Fibroblast of lung (primary cell): Measurements from ENCODE around the gene USP4.

Experiments used
- EZH2 ChIP-seq: IDR thresholded peaks from 2 replicates; pipeline ENCODE4 v1.5.1; 2012; ENCODE audit warnings: low read length, control low read depth, mild to moderate bottlenecking; ENCODE audit errors: missing control alignments
- TF ChIP-seq, protein P1 (sequence below), 2 donors: IDR thresholded peaks in 1 of 2; conservative IDR thresholded peaks in 1 of 2; 1 replicate in 1 of 2; 2 replicates in 1 of 2; pipeline ENCODE4 v1.5.1; 2011 to 2012; ENCODE audit warnings: low read length in 2 of 2, control low read depth in 1 of 2, inconsistent platforms in 1 of 2, low read depth in 1 of 2, mild to moderate bottlenecking in 1 of 2

DNA sequence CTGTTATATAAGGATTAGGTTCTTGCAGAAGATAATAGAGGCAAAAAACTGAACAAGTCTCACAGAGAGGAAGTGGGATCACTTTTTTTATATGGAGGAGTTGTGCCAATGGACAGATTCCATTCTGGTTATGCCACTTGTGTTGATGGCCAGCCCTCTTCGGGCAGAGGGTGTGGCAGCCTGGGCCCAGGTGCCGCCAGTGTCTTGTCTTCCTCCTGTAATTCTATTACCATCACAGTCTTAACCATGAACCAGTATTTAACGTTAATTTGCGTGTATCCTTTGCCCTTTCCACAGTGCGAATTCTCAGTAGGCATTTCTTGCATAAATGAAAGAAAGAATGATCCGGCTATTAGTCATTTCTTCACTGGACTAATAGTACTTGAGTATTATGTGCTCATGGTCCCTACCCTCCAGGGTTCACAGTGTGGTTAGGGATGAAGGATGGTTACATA, 7.0 kb upstream of the USP4 start:
- TF ChIP-seq, protein P1, sequence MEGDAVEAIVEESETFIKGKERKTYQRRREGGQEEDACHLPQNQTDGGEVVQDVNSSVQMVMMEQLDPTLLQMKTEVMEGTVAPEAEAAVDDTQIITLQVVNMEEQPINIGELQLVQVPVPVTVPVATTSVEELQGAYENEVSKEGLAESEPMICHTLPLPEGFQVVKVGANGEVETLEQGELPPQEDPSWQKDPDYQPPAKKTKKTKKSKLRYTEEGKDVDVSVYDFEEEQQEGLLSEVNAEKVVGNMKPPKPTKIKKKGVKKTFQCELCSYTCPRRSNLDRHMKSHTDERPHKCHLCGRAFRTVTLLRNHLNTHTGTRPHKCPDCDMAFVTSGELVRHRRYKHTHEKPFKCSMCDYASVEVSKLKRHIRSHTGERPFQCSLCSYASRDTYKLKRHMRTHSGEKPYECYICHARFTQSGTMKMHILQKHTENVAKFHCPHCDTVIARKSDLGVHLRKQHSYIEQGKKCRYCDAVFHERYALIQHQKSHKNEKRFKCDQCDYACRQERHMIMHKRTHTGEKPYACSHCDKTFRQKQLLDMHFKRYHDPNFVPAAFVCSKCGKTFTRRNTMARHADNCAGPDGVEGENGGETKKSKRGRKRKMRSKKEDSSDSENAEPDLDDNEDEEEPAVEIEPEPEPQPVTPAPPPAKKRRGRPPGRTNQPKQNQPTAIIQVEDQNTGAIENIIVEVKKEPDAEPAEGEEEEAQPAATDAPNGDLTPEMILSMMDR (conservative IDR thresholded peaks at IDR 0.05 in 1 of 2, IDR thresholded peaks at IDR 0.05 in 1 of 2; ENCODE audit: low read depth in 1 of 2, low read length in 2 of 2): no peak
- no peak for TF ChIP-seq EZH2
